K562 (cell line): ENCODE measurements around the gene PLIN5. TPM values are rescaled to one million over a fixed set of nuclear protein-coding genes. Genes with fewer than 3 reads are reported as not detected.

ENCODE experiments used
- ATAC-seq: fragments of 200-7000 bp; cut with Tn5 transposase; 3 replicates; pipeline ENCODE4 v1.9.1; 2020; ENCODE audit warnings: moderate library complexity
- BruUV-seq: library from RNA; stranded (reverse); fragments of 400-500 nt; replicated peaks from 2 replicates; lab custom pipeline; 2021; lab: Mats Ljungman, UMichigan
- CTCF ChIA-PET: fragments of 300-600 bp; formaldehyde crosslinking; extraction: SDS; loops from one replicate; lab custom pipeline; 2021; ENCODE audit warnings: low intra/inter-chr PET ratio; lab: Yijun Ruan, JAX
- POLR2A ChIA-PET: fragments of 300-600, 350-650 bp; sonication (Branson Sonifier 250); formaldehyde crosslinking; extraction: SDS; loops from one replicate; lab custom pipeline; 2021; ENCODE audit warnings: antibody characterized with exemption, inconsistent platforms; lab: Yijun Ruan, JAX
- DNase-seq, 4 experiments: peaks; one replicate each; pipeline versions ENCODE4 v3.0.0 to v3.0.0-alpha.2; 2011 to 2018; ENCODE audit warnings: low spot score in 3 of 4, mixed read lengths in 3 of 4; ENCODE audit errors: extremely low read depth in 1 of 4
- FAIRE-seq: peaks from 2 replicates; lab custom pipeline; 2011; peaks lifted over from hg19 to GRCh38; lab: Jason Lieb, UNC
- H2AFZ ChIP-seq: 2 replicates; pipeline ENCODE4 v1.6.0; 2011; ENCODE audit warnings: low read depth, low read length, control low read depth, inconsistent platforms
- H3K27ac ChIP-seq: fragments of 200-600 bp; 3 replicates; pipeline ENCODE4 v1.8.0; 2011; ENCODE audit warnings: low read depth, mild to moderate bottlenecking, control low read depth, inconsistent platforms, low read length, moderate library complexity, mixed read lengths; ENCODE audit errors: extremely low read depth
- H3K27me3 ChIP-seq, 2 experiments: fragments of 300-600 bp in 1 of 2; 2 replicates in 1 of 2; 3 replicates in 1 of 2; pipeline versions ENCODE4 v1.6.0 to v1.8.0; 2011; ENCODE audit warnings: inconsistent platforms in 2 of 2, low read length in 2 of 2, mild to moderate bottlenecking in 1 of 2, mixed read lengths in 1 of 2, moderate library complexity in 1 of 2; ENCODE audit not compliant: control insufficient read depth in 2 of 2, insufficient read depth in 2 of 2
- H3K36me3 ChIP-seq: fragments of 300-600 bp; 3 replicates; pipeline ENCODE4 v1.8.0; 2011; ENCODE audit warnings: mild to moderate bottlenecking, low read length, inconsistent platforms; ENCODE audit not compliant: control insufficient read depth, insufficient read depth
- H3K4me1 ChIP-seq, 2 experiments: fragments of 200-600 bp in 1 of 2; replicated peaks in 1 of 2; 2 replicates in 1 of 2; 3 replicates in 1 of 2; pipeline versions ENCODE4 v1.5.1 to v1.8.0; 2011; ENCODE audit warnings: inconsistent platforms in 2 of 2, low read length in 2 of 2, mild to moderate bottlenecking in 1 of 2, mixed read lengths in 1 of 2, moderate library complexity in 1 of 2; ENCODE audit not compliant: control insufficient read depth in 2 of 2, insufficient read depth in 2 of 2
- H3K4me2 ChIP-seq: 2 replicates; pipeline ENCODE4 v1.6.1; 2011; ENCODE audit warnings: low read length, control low read depth, inconsistent platforms, mixed read lengths; ENCODE audit not compliant: insufficient read depth
- H3K4me3 ChIP-seq: fragments of 200-600 bp; sonication (generic), shearing (Covaris generic); 2 replicates; pipeline ENCODE4 v1.5.1; 2016; ENCODE audit warnings: control low read depth, inconsistent platforms
- H3K79me2 ChIP-seq: fragments of 200-600 bp; 3 replicates; pipeline ENCODE4 v1.8.0; 2011; ENCODE audit warnings: low read length, inconsistent platforms; ENCODE audit not compliant: control insufficient read depth, insufficient read depth
- H3K9ac ChIP-seq, 2 experiments: 2 replicates each; pipeline versions ENCODE4 v1.6.0 to v1.6.1; 2011; ENCODE audit warnings: low read depth in 2 of 2, low read length in 2 of 2, control low read depth in 1 of 2, inconsistent platforms in 1 of 2, mild to moderate bottlenecking in 1 of 2, mixed read lengths in 1 of 2; ENCODE audit not compliant: insufficient read depth in 1 of 2
- H3K9me1 ChIP-seq: one replicate; pipeline ENCODE4 v1.6.0; 2011; ENCODE audit warnings: inconsistent platforms, mild to moderate bottlenecking, low read length, moderate library complexity; ENCODE audit not compliant: control insufficient read depth, insufficient read depth
- H3K9me3 ChIP-seq: replicated peaks from 2 replicates; pipeline ENCODE4 v1.5.1; 2011; ENCODE audit warnings: low read depth, low read length, inconsistent platforms; ENCODE audit not compliant: control insufficient read depth, insufficient read depth
- H4K20me1 ChIP-seq: replicated peaks from 2 replicates; pipeline ENCODE4 v1.6.1; 2011; ENCODE audit warnings: low read length, inconsistent platforms, mixed read lengths; ENCODE audit not compliant: control insufficient read depth, insufficient read depth
- FOXJ2 ChIP-seq: fragments of 200-800 bp; sonication (Bioruptor generic); IDR thresholded peaks from 2 replicates; pipeline ENCODE4 v1.6.1; 2016; ENCODE audit warnings: missing genetic modification characterization, missing compliant biosample characterization
- HDAC8 ChIP-seq: fragments of 450-650 bp; IDR thresholded peaks from 2 replicates; pipeline ENCODE4 v1.6.1; 2016; ENCODE audit warnings: mild to moderate bottlenecking, missing genetic modification characterization, moderate library complexity, missing compliant biosample characterization
- ILF3 ChIP-seq: fragments of 450-650 bp; IDR thresholded peaks from 2 replicates; pipeline ENCODE4 v1.6.1; 2018; ENCODE audit warnings: antibody characterized with exemption, mild to moderate bottlenecking, moderate library complexity, borderline replicate concordance
- KHSRP ChIP-seq: fragments of 450-650 bp; IDR thresholded peaks from 2 replicates; pipeline ENCODE4 v1.6.1; 2017
- MTA3 ChIP-seq: fragments of 450-650 bp; formaldehyde crosslinking; IDR thresholded peaks from 2 replicates; pipeline ENCODE4 v1.6.1; 2017; ENCODE audit warnings: mild to moderate bottlenecking, borderline replicate concordance
- RFX1 ChIP-seq: fragments of 450-650 bp; IDR thresholded peaks from 2 replicates; pipeline ENCODE4 v1.6.1; 2016; ENCODE audit warnings: mild to moderate bottlenecking, moderate library complexity
- SETDB1 ChIP-seq: IDR thresholded peaks from one replicate; pipeline ENCODE4 v1.6.1; 2012; ENCODE audit warnings: low read length, control low read depth, inconsistent platforms
- TFAM ChIP-seq: fragments of 250-450 bp; sonication (Bioruptor Pico); conservative IDR thresholded peaks from 2 replicates; pipeline ENCODE4 v1.5.0; 2021; ENCODE audit warnings: mild to moderate bottlenecking, moderate library complexity
- ZNF143 ChIP-seq: sonication (generic); formaldehyde crosslinking; IDR thresholded peaks from 2 replicates; pipeline ENCODE4 v1.9.0; 2022; ENCODE audit warnings: mild to moderate bottlenecking, missing genetic modification reagents
- WGBS: fragments of 100-300 bp; shearing (Covaris generic); methylation state at CpG from one replicate; pipeline ENCODE4 v1.1.6; 2016; ENCODE audit warnings: low coverage, mixed read lengths; ENCODE audit not compliant: insufficient coverage; ENCODE audit errors: missing lambda C conversion rate; 5-methylcytosine and 5-hydroxymethylcytosine counted together
- in situ Hi-C: fragments of 300-500 bp; cut with MboI; formaldehyde crosslinking; loops from 4 replicates; pipeline ENCODE4 v1.15.0; 2018; ENCODE audit warnings: inconsistent platforms, mixed read lengths
- intact Hi-C: fragments of 100-400 bp; cut with micrococcal nuclease; formaldehyde crosslinking; loops from 2 replicates; pipeline ENCODE4 v1.14.2; 2022
- polyA plus RNA-seq, 8 experiments: library from polyadenylated mRNA; depleted of rRNA in 4 of 8; stranded (reverse) in 5 of 8; unstranded in 3 of 8; fragments of >200 nt; fragmentation: Nextera tagmentation in 2 of 8; fragmentation: Illumina TruSeq in 1 of 8; extraction: Ambion mirVana in 2 of 8; extraction: Trizol in 1 of 8; gene quantifications; 2 replicates each; pipeline versions ENCODE4 v1.2.1 to v1.2.3, GENCODE V29; 2011 to 2014; ENCODE audit warnings: inconsistent platforms in 1 of 8, missing spikeins in 1 of 8
- total RNA-seq, 7 experiments: library from RNA; depleted of rRNA in 6 of 7; stranded (reverse); fragments of >200 nt in 6 of 7; fragmentation: Illumina TruSeq in 2 of 7; extraction: Trizol in 2 of 7; gene quantifications; 2 replicates each; pipeline versions ENCODE4 v1.2.1 to v1.2.3, GENCODE V29; 2011 to 2021; ENCODE audit warnings: low replicate concordance in 1 of 7
- TF ChIP-seq, protein P1 (sequence below), 3 experiments: IDR thresholded peaks in 2 of 3; conservative IDR thresholded peaks in 1 of 3; 2 replicates each; pipeline ENCODE4 v1.5.1; 2011 to 2012; ENCODE audit warnings: low read length in 3 of 3, mild to moderate bottlenecking in 3 of 3, control low read depth in 2 of 3, improper control_type of control experiment in 1 of 3, inconsistent platforms in 1 of 3, low read depth in 1 of 3, mixed read lengths in 1 of 3, moderate library complexity in 1 of 3; ENCODE audit not compliant: insufficient read depth in 2 of 3
- TF ChIP-seq, protein P2 (sequence below): IDR thresholded peaks from 2 replicates; pipeline ENCODE4 v1.6.1; 2011; ENCODE audit warnings: borderline replicate concordance, low read depth, mild to moderate bottlenecking, moderate library complexity, low read length; ENCODE audit not compliant: insufficient read depth, poor library complexity, severe bottlenecking
- TF ChIP-seq, protein P3 (sequence below): fragments of 250-450 bp; sonication (Bioruptor Pico); IDR thresholded peaks from 2 replicates; pipeline ENCODE4 v1.5.0; 2020; ENCODE audit warnings: mild to moderate bottlenecking
- TF ChIP-seq, protein P4 (sequence below): fragments of 450-650 bp; formaldehyde crosslinking; IDR thresholded peaks from 2 replicates; pipeline ENCODE4 v1.4.0; 2020; ENCODE audit warnings: mild to moderate bottlenecking

Gene PLIN5
- total and polyA plus RNA-seq, 9 of the 15 experiments (the other 6 are each of a cell fraction or from before 2014, with no cell fraction given), result 0.04 to 1.3 (median 0.50) TPM

DNA sequence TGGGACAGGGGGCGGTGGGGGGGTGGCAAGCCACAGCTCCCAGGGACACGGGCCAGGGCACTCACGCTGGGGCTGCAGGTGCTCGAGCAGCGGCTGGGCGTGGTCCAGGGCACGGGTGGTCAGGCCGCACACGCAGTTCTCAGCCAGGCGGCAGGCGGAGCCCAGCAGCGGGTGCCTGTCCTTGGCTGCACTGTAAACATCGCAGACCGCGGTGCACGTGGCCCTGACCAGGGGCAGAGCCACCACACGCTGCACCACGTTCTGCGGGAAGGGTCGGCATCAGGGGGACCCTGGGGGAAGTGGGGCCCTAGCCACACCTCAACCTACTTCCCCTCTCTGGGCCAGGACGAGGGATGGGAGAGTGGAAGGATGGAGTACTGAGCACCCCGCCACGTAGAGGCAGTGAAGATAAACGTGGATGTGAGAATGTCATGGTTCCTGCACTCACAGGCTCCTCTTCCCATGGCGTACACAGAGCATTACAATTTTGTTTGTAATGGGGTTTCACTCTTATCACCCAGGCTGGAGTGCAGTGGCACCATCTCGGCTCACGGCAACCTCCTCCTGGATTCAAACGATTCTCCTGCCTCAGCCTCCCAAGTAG is 3.4 kb downstream of the PLIN5 start (continued):
- TF ChIP-seq, protein P1, sequence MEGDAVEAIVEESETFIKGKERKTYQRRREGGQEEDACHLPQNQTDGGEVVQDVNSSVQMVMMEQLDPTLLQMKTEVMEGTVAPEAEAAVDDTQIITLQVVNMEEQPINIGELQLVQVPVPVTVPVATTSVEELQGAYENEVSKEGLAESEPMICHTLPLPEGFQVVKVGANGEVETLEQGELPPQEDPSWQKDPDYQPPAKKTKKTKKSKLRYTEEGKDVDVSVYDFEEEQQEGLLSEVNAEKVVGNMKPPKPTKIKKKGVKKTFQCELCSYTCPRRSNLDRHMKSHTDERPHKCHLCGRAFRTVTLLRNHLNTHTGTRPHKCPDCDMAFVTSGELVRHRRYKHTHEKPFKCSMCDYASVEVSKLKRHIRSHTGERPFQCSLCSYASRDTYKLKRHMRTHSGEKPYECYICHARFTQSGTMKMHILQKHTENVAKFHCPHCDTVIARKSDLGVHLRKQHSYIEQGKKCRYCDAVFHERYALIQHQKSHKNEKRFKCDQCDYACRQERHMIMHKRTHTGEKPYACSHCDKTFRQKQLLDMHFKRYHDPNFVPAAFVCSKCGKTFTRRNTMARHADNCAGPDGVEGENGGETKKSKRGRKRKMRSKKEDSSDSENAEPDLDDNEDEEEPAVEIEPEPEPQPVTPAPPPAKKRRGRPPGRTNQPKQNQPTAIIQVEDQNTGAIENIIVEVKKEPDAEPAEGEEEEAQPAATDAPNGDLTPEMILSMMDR (IDR thresholded peaks at IDR 0.05 in 2 of 3, conservative IDR thresholded peaks at IDR 0.05 in 1 of 3; ENCODE audit: insufficient read depth in 2 of 3, low read depth in 1 of 3, low read length in 3 of 3), result 0 out of 6 replicates have a peak, but pooled peaks of 1 of the 3 experiments have one; percentile 7
- no peak for TF ChIP-seq TFAM (CRISPR knock-in tag)
- TF ChIP-seq RFX1, result no peak
- TF ChIP-seq SETDB1, result no peak

DNA sequence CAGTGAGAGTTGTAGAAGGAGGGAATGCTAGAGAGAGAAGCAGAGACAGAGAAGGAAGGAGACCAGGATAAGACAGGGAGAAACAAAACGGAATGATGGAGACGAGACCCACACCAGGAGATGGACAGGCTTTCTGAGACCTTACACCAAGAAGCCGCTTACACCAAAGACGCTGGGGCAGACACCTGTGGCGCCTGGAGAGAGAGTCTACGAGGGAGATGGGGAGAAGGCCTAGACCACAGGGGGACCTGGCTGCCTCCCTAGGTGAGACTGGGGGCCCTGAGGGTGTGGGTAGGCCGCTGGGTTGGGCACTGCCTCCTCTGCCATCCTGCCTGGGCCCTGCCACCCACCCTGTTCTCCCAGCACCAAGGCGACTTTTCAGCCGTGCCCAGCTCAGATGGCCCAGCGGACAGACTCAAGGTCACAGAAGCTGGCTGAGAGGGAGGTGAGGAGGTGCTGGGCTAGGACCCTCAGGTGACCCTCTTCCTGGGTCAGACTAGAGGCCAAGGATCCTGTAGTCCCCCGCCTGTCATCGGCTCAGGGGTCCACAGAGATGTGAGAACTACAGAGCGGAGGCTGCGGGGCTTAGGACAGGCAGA is 5.0 kb downstream of the PLIN5 start:
- ATAC-seq (no peak), FAIRE-seq (no peak)
- intact Hi-C loops, result no loop called here
- TF ChIP-seq FOXJ2 (no peak), ILF3 (no peak), MTA3 (no peak), KHSRP (no peak), HDAC8 (tag) (no peak), ZNF143 (CRISPR knock-in tag) (no peak)
- TF ChIP-seq, protein P2, sequence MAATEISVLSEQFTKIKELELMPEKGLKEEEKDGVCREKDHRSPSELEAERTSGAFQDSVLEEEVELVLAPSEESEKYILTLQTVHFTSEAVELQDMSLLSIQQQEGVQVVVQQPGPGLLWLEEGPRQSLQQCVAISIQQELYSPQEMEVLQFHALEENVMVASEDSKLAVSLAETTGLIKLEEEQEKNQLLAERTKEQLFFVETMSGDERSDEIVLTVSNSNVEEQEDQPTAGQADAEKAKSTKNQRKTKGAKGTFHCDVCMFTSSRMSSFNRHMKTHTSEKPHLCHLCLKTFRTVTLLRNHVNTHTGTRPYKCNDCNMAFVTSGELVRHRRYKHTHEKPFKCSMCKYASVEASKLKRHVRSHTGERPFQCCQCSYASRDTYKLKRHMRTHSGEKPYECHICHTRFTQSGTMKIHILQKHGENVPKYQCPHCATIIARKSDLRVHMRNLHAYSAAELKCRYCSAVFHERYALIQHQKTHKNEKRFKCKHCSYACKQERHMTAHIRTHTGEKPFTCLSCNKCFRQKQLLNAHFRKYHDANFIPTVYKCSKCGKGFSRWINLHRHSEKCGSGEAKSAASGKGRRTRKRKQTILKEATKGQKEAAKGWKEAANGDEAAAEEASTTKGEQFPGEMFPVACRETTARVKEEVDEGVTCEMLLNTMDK, result no peak
- TF ChIP-seq, protein P3, sequence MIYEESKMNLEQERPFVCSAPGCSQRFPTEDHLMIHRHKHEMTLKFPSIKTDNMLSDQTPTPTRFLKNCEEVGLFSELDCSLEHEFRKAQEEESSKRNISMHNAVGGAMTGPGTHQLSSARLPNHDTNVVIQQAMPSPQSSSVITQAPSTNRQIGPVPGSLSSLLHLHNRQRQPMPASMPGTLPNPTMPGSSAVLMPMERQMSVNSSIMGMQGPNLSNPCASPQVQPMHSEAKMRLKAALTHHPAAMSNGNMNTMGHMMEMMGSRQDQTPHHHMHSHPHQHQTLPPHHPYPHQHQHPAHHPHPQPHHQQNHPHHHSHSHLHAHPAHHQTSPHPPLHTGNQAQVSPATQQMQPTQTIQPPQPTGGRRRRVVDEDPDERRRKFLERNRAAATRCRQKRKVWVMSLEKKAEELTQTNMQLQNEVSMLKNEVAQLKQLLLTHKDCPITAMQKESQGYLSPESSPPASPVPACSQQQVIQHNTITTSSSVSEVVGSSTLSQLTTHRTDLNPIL, result no peak
- TF ChIP-seq, protein P4, sequence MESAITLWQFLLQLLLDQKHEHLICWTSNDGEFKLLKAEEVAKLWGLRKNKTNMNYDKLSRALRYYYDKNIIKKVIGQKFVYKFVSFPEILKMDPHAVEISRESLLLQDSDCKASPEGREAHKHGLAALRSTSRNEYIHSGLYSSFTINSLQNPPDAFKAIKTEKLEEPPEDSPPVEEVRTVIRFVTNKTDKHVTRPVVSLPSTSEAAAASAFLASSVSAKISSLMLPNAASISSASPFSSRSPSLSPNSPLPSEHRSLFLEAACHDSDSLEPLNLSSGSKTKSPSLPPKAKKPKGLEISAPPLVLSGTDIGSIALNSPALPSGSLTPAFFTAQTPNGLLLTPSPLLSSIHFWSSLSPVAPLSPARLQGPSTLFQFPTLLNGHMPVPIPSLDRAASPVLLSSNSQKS (CRISPR knock-in tag), result no peak

More for the DNA sequence above, 5.0 kb downstream of the PLIN5 start:
- Histone ChIP-seq H3K9me1 (no peaks in the 10 kb centered on the region), H3K4me2 (no peak overlapping the region), H3K27ac (no peak overlapping the region), H3K4me1 (peaks cover 0 to 37% of the 10 kb centered on the region in 2 experiments; a peak in 4 of 5 replicates), H2AFZ (no peak overlapping the region), H3K36me3 (no peaks in the 10 kb centered on the region), H3K9ac (peak overlapping the region in 1 of 2 experiments; percentile 58; a peak in 2 of 4 replicates), H3K4me3 (no peak overlapping the region), H3K9me3 (no peaks in the 10 kb centered on the region), H4K20me1 (no peaks in the 10 kb centered on the region), H3K79me2 (no peaks in the 10 kb centered on the region), H3K27me3 (peaks cover 0 to 6% of the 10 kb centered on the region in 2 experiments; a peak in 3 of 5 replicates)
- in situ Hi-C loops, result no loop called here
- BruUV-seq, result no TSS peak
- 51% methylated on average over 14 of the region's 14 CpGs for WGBS
- DNase-seq, result no peak
- POLR2A ChIA-PET, result no interaction called here
- CTCF ChIA-PET, result no interaction called here
